GM18519 (cell line): ENCODE data around the gene OR1F1.
A peak's percentile ranks its signal among the peaks of the same experiment; 100 is the strongest.
"Not testable (repeated sequence)": the region's sequence is repeated elsewhere in the genome, so short reads cannot be mapped to it uniquely, and the experiment has no call there.

ENCODE experiments used
- ATAC-seq: cut with Tn5 transposase; IDR thresholded peaks from one replicate; pipeline ENCODE4 v1.9.1; 2021; ENCODE audit warnings: mild to moderate bottlenecking, moderate library complexity; ENCODE audit not compliant: unreplicated experiment, low FRiP score

Gene OR1F1

GRCh38 chr16:3150346-3151218 lies 37.4 kb upstream of the OR1F1 start:
- ATAC-seq = peak; percentile 65

- no peak for ATAC-seq
Measured at GRCh38 chr16:3152027-3152276, 36.1 kb upstream of the OR1F1 start.

- no peak for ATAC-seq
Measured at GRCh38 chr16:3152277-3152990, 35.6 kb upstream of the OR1F1 start.

GRCh38 chr16:3152991-3153368 lies 35.0 kb upstream of the OR1F1 start:
- ATAC-seq = no peak

- no peak for ATAC-seq
Measured at GRCh38 chr16:3155181-3155580, 32.8 kb upstream of the OR1F1 start.

GRCh38 chr16:3155972-3156371 lies 32.0 kb upstream of the OR1F1 start:
- ATAC-seq = no peak

GRCh38 chr16:3157229-3158025 lies 30.6 kb upstream of the OR1F1 start:
- ATAC-seq = no peak

GRCh38 chr16:3158026-3158509 lies 29.9 kb upstream of the OR1F1 start:
- no peak for ATAC-seq

- ATAC-seq = no peak
Measured at GRCh38 chr16:3158510-3159314, 29.3 kb upstream of the OR1F1 start.

- ATAC-seq = no peak
Measured at GRCh38 chr16:3161235-3162018, 26.6 kb upstream of the OR1F1 start.

- ATAC-seq = no peak
Measured at GRCh38 chr16:3164121-3164991, 23.6 kb upstream of the OR1F1 start.

- ATAC-seq = no peak
Measured at GRCh38 chr16:3165111-3165822, 22.7 kb upstream of the OR1F1 start.

- ATAC-seq = no peak
Measured at GRCh38 chr16:3166505-3166886, 21.5 kb upstream of the OR1F1 start.

GRCh38 chr16:3168729-3169128 lies 19.3 kb upstream of the OR1F1 start:
- ATAC-seq = not testable (repeated sequence)

- no peak for ATAC-seq
Measured at GRCh38 chr16:3170440-3171180, 17.4 kb upstream of the OR1F1 start.

GRCh38 chr16:3171181-3171854 lies 16.7 kb upstream of the OR1F1 start:
- no peak for ATAC-seq
